ENCODE results near the gene EPHB1. TPM values are rescaled to one million over a fixed set of nuclear protein-coding genes. Genes with fewer than 3 reads are reported as not detected.

Gene EPHB1
- polyA plus RNA-seq, 1 of the 3 experiments (the other 2 are of a cell fraction), result 1.2 TPM

DNA sequence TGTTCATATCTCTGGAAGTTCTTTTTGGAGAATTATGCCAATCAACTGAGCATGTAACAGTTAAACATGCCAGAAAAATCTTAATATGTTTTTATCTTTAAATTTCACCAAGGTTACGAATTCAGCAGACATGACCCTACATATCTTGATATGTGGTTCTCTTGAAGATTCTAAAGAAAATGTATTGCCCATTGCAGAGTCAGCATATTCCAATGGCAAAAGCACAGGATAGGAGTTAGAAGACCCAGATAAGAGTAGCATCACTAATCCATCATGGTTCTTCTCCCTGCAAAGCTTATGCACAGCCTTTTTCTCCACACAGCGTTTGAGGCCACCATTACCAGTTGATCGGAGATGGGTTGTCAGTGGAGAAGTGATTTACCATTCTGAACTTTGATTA, 402.8 kb downstream of the EPHB1 start (continued):
- TF ChIP-seq, protein P1, sequence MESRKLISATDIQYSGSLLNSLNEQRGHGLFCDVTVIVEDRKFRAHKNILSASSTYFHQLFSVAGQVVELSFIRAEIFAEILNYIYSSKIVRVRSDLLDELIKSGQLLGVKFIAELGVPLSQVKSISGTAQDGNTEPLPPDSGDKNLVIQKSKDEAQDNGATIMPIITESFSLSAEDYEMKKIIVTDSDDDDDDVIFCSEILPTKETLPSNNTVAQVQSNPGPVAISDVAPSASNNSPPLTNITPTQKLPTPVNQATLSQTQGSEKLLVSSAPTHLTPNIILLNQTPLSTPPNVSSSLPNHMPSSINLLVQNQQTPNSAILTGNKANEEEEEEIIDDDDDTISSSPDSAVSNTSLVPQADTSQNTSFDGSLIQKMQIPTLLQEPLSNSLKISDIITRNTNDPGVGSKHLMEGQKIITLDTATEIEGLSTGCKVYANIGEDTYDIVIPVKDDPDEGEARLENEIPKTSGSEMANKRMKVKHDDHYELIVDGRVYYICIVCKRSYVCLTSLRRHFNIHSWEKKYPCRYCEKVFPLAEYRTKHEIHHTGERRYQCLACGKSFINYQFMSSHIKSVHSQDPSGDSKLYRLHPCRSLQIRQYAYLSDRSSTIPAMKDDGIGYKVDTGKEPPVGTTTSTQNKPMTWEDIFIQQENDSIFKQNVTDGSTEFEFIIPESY (IDR thresholded peaks at IDR 0.05; ENCODE audit: borderline replicate concordance, low read depth), result no peak

DNA sequence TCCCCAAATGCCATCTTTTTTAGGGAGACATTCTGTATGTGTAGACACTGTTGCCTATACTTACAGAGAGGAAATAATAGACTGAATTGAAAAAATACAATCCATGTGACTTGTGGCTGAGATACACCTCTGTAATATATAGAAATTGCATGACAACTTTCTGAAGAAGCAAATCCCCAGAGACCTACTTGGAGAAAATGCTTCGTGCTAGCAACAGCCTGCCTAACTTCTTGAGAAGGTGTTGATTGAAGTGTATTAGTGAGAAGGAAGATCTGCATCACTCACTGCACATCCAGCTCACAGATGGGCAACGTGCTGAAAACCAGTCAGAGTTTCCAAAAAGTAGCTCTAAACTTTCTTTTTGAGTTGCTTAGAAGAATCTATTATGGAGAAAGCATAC, 404.1 kb downstream of the EPHB1 start:
- Histone ChIP-seq H3K9me2 (no peaks in the 10 kb centered on the region), H3K36me3 (replicated peaks in 1 of 2; ENCODE audit: control insufficient read depth in 1 of 2, insufficient read depth in 2 of 2, low read length in 1 of 2) (no peaks in the 10 kb centered on the region), H3K9me3 (no peaks in the 10 kb centered on the region), H3K4me1 (ENCODE audit: control insufficient read depth in 1 of 2, insufficient read depth in 2 of 2, low read depth in 1 of 2, low read length in 1 of 2) (no peaks in the 10 kb centered on the region), H3K4me3 (ENCODE audit: low read depth in 2 of 2, low read length in 1 of 2) (no peak overlapping the region), H3K4me2 (no peak overlapping the region), H3F3A (replicated peaks; ENCODE audit: insufficient read depth) (no peaks in the 10 kb centered on the region), H4K20me1 (ENCODE audit: insufficient read depth) (no peaks in the 10 kb centered on the region), H3K27ac (ENCODE audit: low read depth in 2 of 2, low read length in 1 of 2) (no peak overlapping the region), H2AFZ (ENCODE audit: low read depth) (no peak overlapping the region), H3K79me2 (ENCODE audit: insufficient read depth) (no peaks in the 10 kb centered on the region), H3K27me3 (ENCODE audit: insufficient read depth) (no peaks in the 10 kb centered on the region), H3K9ac (no peak overlapping the region)
- no peak for TF ChIP-seq NFIC (IDR thresholded peaks at IDR 0.05; ENCODE audit: borderline replicate concordance)
- no peak for TF ChIP-seq CHD2 (IDR thresholded peaks at IDR 0.05; ENCODE audit: low read length, partially characterized antibody)
- TF ChIP-seq, protein P2, sequence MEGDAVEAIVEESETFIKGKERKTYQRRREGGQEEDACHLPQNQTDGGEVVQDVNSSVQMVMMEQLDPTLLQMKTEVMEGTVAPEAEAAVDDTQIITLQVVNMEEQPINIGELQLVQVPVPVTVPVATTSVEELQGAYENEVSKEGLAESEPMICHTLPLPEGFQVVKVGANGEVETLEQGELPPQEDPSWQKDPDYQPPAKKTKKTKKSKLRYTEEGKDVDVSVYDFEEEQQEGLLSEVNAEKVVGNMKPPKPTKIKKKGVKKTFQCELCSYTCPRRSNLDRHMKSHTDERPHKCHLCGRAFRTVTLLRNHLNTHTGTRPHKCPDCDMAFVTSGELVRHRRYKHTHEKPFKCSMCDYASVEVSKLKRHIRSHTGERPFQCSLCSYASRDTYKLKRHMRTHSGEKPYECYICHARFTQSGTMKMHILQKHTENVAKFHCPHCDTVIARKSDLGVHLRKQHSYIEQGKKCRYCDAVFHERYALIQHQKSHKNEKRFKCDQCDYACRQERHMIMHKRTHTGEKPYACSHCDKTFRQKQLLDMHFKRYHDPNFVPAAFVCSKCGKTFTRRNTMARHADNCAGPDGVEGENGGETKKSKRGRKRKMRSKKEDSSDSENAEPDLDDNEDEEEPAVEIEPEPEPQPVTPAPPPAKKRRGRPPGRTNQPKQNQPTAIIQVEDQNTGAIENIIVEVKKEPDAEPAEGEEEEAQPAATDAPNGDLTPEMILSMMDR (IDR thresholded peaks at IDR 0.05), result no peak
- TF ChIP-seq GABPA (IDR thresholded peaks at IDR 0.05; ENCODE audit: low read depth), result no peak
- TF ChIP-seq SIN3A (IDR thresholded peaks at IDR 0.05; ENCODE audit: borderline replicate concordance, low read depth, low read length), result no peak
- no peak for TF ChIP-seq RCOR1 (IDR thresholded peaks at IDR 0.05; ENCODE audit: low read length)
- TF ChIP-seq TEAD4 (IDR thresholded peaks at IDR 0.05; ENCODE audit: borderline replicate concordance, insufficient read depth), result no peak
- no peak for TF ChIP-seq SMC3 (IDR thresholded peaks at IDR 0.05; ENCODE audit: low read depth, low read length)
- TF ChIP-seq EZH2phosphoT487 (IDR thresholded peaks at IDR 0.05; ENCODE audit: borderline replicate concordance, low read depth), result no peak
- TF ChIP-seq, protein P3, sequence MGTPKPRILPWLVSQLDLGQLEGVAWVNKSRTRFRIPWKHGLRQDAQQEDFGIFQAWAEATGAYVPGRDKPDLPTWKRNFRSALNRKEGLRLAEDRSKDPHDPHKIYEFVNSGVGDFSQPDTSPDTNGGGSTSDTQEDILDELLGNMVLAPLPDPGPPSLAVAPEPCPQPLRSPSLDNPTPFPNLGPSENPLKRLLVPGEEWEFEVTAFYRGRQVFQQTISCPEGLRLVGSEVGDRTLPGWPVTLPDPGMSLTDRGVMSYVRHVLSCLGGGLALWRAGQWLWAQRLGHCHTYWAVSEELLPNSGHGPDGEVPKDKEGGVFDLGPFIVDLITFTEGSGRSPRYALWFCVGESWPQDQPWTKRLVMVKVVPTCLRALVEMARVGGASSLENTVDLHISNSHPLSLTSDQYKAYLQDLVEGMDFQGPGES (IDR thresholded peaks at IDR 0.05; ENCODE audit: low read depth, low read length), result no peak
- no peak for TF ChIP-seq RXRA (IDR thresholded peaks at IDR 0.05; ENCODE audit: borderline replicate concordance, low read depth)
- no peak for TF ChIP-seq GATA2 (CRISPR knock-in tag; IDR thresholded peaks at IDR 0.05)
- TF ChIP-seq RAD21 (IDR thresholded peaks at IDR 0.05; ENCODE audit: low read length), result no peak
- 5% methylated on average over 2 of the region's 2 CpGs for WGBS (ENCODE audit: low lambda C conversion rate)
- no peak for DNase-seq
- ChIA-PET CTCF (interaction anchor here (0.6 to 1.0 kb wide), 2 partner anchors 9 to 287 kb away, joined by 3 to 5 read pairs; no protein-coding TSS in a partner anchor), POLR2A (no interaction called here)
